GM12878 (cell line): ENCODE measurements around the gene SYNGAP1. TPM values are rescaled to one million over a fixed set of nuclear protein-coding genes. Genes with fewer than 3 reads are reported as not detected.
A peak's percentile ranks its signal among the peaks of the same experiment; 100 is the strongest.

Source experiments
- ATAC-seq: fragments of 200-7000 bp; cut with Tn5 transposase; 3 replicates; pipeline ENCODE4 v1.9.1; 2020; ENCODE audit warnings: mild to moderate bottlenecking, moderate library complexity
- BruUV-seq: library from RNA; stranded (reverse); fragments of 400-500 nt; replicated peaks from 2 replicates; lab custom pipeline; 2021; lab: Mats Ljungman, UMichigan
- CTCF ChIA-PET: fragments of 300-600 bp; sonication (Branson Sonifier 250); formaldehyde crosslinking; extraction: SDS; loops from one replicate; lab custom pipeline; 2021; ENCODE audit warnings: inconsistent platforms; lab: Yijun Ruan, JAX
- POLR2A ChIA-PET: fragments of 350-600 bp; formaldehyde crosslinking; extraction: SDS; loops from one replicate; lab custom pipeline; 2021; ENCODE audit warnings: inconsistent platforms; lab: Charles Lee
- RAD21 ChIA-PET: fragments of 300-600 bp; sonication (Branson Sonifier 250); formaldehyde crosslinking; loops from one replicate; lab custom pipeline; 2023; ENCODE audit warnings: antibody characterized with exemption; ENCODE audit not compliant: unreplicated experiment; lab: Charles Lee
- SMC1A ChIA-PET: fragments of 300-600 bp; sonication (Branson Sonifier 250); formaldehyde crosslinking; loops from one replicate; lab custom pipeline; 2023; ENCODE audit not compliant: unreplicated experiment, uncharacterized antibody; lab: Charles Lee
- DNase-seq: peaks from one replicate; pipeline ENCODE4 v3.0.0-alpha.2; 2011; ENCODE audit warnings: low read depth, low spot score
- FAIRE-seq: peaks from 3 replicates; lab custom pipeline; 2011; peaks lifted over from hg19 to GRCh38; lab: Jason Lieb, UNC
- H2AFZ ChIP-seq: 2 replicates; pipeline ENCODE4 v1.6.0; 2011; ENCODE audit warnings: low read depth, low read length, control low read depth; ENCODE audit not compliant: control insufficient read depth
- H3K27ac ChIP-seq: 2 replicates; pipeline ENCODE4 v1.5.1; 2011; ENCODE audit warnings: control low read depth; ENCODE audit not compliant: control insufficient read depth, insufficient read depth
- H3K27me3 ChIP-seq, 2 experiments: replicated peaks in 1 of 2; 2 replicates each; pipeline versions ENCODE4 v1.6.0 to v1.6.1; 2011; ENCODE audit warnings: low read length in 1 of 2; ENCODE audit not compliant: control insufficient read depth in 2 of 2, insufficient read depth in 2 of 2
- H3K36me3 ChIP-seq, 2 experiments: 2 replicates each; pipeline ENCODE4 v1.5.1; 2011; ENCODE audit warnings: low read length in 1 of 2; ENCODE audit not compliant: control insufficient read depth in 2 of 2, insufficient read depth in 2 of 2
- H3K4me1 ChIP-seq: 2 replicates; pipeline ENCODE4 v1.6.1; 2011; ENCODE audit warnings: mild to moderate bottlenecking, low read length, moderate library complexity, mixed read lengths; ENCODE audit not compliant: control insufficient read depth, insufficient read depth
- H3K4me2 ChIP-seq: 2 replicates; pipeline ENCODE4 v1.6.0; 2011; ENCODE audit warnings: control low read depth; ENCODE audit not compliant: control insufficient read depth, insufficient read depth
- H3K4me3 ChIP-seq: fragments of 200-600 bp; sonication (generic); 2 replicates; pipeline ENCODE4 v1.5.1; 2016
- H3K79me2 ChIP-seq: 2 replicates; pipeline ENCODE4 v1.6.0; 2011; ENCODE audit warnings: low read length; ENCODE audit not compliant: control insufficient read depth, insufficient read depth
- H3K9ac ChIP-seq: 2 replicates; pipeline ENCODE4 v1.8.0; 2011; ENCODE audit warnings: low read length, control low read depth, mixed read lengths; ENCODE audit not compliant: control insufficient read depth, insufficient read depth
- H3K9me3 ChIP-seq: replicated peaks from 3 replicates; pipeline ENCODE4 v1.5.1; 2011; ENCODE audit warnings: mild to moderate bottlenecking, low read length; ENCODE audit not compliant: control insufficient read depth, insufficient read depth
- H4K20me1 ChIP-seq: 2 replicates; pipeline ENCODE4 v1.6.0; 2011; ENCODE audit not compliant: control insufficient read depth, insufficient read depth
- GATAD2B ChIP-seq: fragments of 450-650 bp; conservative IDR thresholded peaks from 2 replicates; pipeline ENCODE4 v1.6.1; 2017; ENCODE audit warnings: low read depth, mild to moderate bottlenecking, moderate library complexity
- IKZF1 ChIP-seq: fragments of 450-650 bp; conservative IDR thresholded peaks from 2 replicates; pipeline ENCODE4 v1.6.1; 2017; ENCODE audit warnings: antibody characterized with exemption, mild to moderate bottlenecking
- IKZF2 ChIP-seq, 2 experiments: fragments of 450-650 bp; IDR thresholded peaks; 2 replicates each; pipeline ENCODE4 v1.6.1; 2017; ENCODE audit warnings: mild to moderate bottlenecking in 2 of 2, moderate library complexity in 2 of 2
- LARP7 ChIP-seq: fragments of 450-650 bp; IDR thresholded peaks from 2 replicates; pipeline ENCODE4 v1.6.1; 2017; ENCODE audit warnings: mild to moderate bottlenecking
- MTA2 ChIP-seq: fragments of 450-650 bp; IDR thresholded peaks from 2 replicates; pipeline ENCODE4 v1.6.1; 2016; ENCODE audit warnings: low read depth, mild to moderate bottlenecking, moderate library complexity
- NKRF ChIP-seq: fragments of 450-650 bp; conservative IDR thresholded peaks from 2 replicates; pipeline ENCODE4 v1.6.1; 2017; ENCODE audit warnings: mild to moderate bottlenecking, moderate library complexity
- RAD51 ChIP-seq: fragments of 450-650 bp; IDR thresholded peaks from 2 replicates; pipeline ENCODE4 v1.6.1; 2016; ENCODE audit warnings: moderate library complexity, mild to moderate bottlenecking, inconsistent platforms
- SMARCA5 ChIP-seq: fragments of 450-650 bp; IDR thresholded peaks from 2 replicates; pipeline ENCODE4 v1.6.1; 2017; ENCODE audit warnings: mild to moderate bottlenecking
- SUPT20H ChIP-seq: IDR thresholded peaks from 2 replicates; pipeline ENCODE4 v1.6.1; 2011; ENCODE audit warnings: low read depth, mild to moderate bottlenecking, low read length, moderate library complexity, borderline replicate concordance; ENCODE audit not compliant: control insufficient read depth
- ZBTB40 ChIP-seq: fragments of 450-650 bp; IDR thresholded peaks from 2 replicates; pipeline ENCODE4 v1.6.1; 2016; ENCODE audit warnings: mild to moderate bottlenecking, moderate library complexity, borderline replicate concordance
- ZNF384 ChIP-seq: IDR thresholded peaks from 2 replicates; pipeline ENCODE4 v1.6.1; 2012; ENCODE audit warnings: low read depth, mild to moderate bottlenecking, low read length, improper control_type of control experiment, borderline replicate concordance
- WGBS: methylation state at CpG from one replicate; pipeline ENCODE4 v1.1.6; 2016; ENCODE audit warnings: low lambda C conversion rate; ENCODE audit not compliant: insufficient replicate concordance, insufficient coverage; ENCODE audit errors: missing lambda C conversion rate; 5-methylcytosine and 5-hydroxymethylcytosine counted together
- in situ Hi-C: fragments of 300-500 bp; cut with MboI; formaldehyde crosslinking; loops from 9 replicates; pipeline ENCODE4 v1.14.3; 2018; ENCODE audit warnings: mixed read lengths
- intact Hi-C: fragments of 100-400 bp; cut with micrococcal nuclease; formaldehyde crosslinking; loops from one replicate; pipeline ENCODE4 v1.14.2; 2022; ENCODE audit not compliant: unreplicated experiment
- polyA plus RNA-seq, 11 experiments: library from polyadenylated mRNA; depleted of rRNA in 4 of 11; unstranded in 6 of 11; stranded (reverse) in 5 of 11; fragments of >200 nt; fragmentation: Nextera tagmentation in 4 of 11; fragmentation: Illumina TruSeq in 1 of 11; extraction: Ambion mirVana in 4 of 11; extraction: Trizol in 1 of 11; gene quantifications; 1 replicate in 1 of 11; 2 replicates in 10 of 11; pipeline versions ENCODE4 v1.2.1 to v1.2.3, GENCODE V29; 2011 to 2016; ENCODE audit warnings: inconsistent platforms in 2 of 11, missing spikeins in 2 of 11, low read depth in 1 of 11
- total RNA-seq, 4 experiments: library from RNA; depleted of rRNA in 3 of 4; stranded (reverse); fragments of >200 nt in 3 of 4; fragmentation: Illumina TruSeq in 1 of 4; extraction: Trizol in 1 of 4; gene quantifications; 2 replicates each; pipeline versions ENCODE4 v1.2.1 to v1.2.3, GENCODE V29; 2013 to 2021

The SYNGAP1 gene
- total and polyA plus RNA-seq, 10 of the 15 experiments (the other 5 are each of a cell fraction or from before 2014, with no cell fraction given): 0.05 to 9.2 (median 1.2) TPM

GRCh38 chr6:33390173-33390572 lies 29.7 kb upstream of the SYNGAP1 start (continued):
- TF ChIP-seq ZNF384: no peak
- TF ChIP-seq SUPT20H: no peak
- TF ChIP-seq LARP7: no peak
- TF ChIP-seq ZBTB40: no peak

GRCh38 chr6:33390767-33391277 lies 29.0 kb upstream of the SYNGAP1 start:
- no peaks in the 10 kb centered on the region for H3K9me3 ChIP-seq
- intact Hi-C loops: loop anchor here (2.0 to 5.0 kb wide), 3 partner anchors 28 to 114 kb away; partner anchors contain the start of genes B3GALT4 and CUTA
- POLR2A ChIA-PET: interaction anchor here (0.6 to 1.3 kb wide), 8 partner anchors 19 to 180 kb away, joined by 3 to 4 read pairs (median 3); partner anchors contain the start of genes CUTA and ZBTB9
- BruUV-seq: TSS peak; percentile 62
- H3K9ac ChIP-seq: no peak overlapping the region; the same call in 1 of the 2 replicates
- RAD21 ChIA-PET: interaction anchor here (1.0 kb wide), 1 partner anchor 35 kb away, joined by 11 read pairs; no protein-coding TSS in a partner anchor
- H3K4me3 ChIP-seq: peak overlapping the region; percentile 20; the same call in 1 of the 2 replicates
- peaks cover 0 to 2% of the 10 kb centered on the region in 2 experiments; a peak in 1 of 4 replicates for H3K36me3 ChIP-seq
- peak overlapping the region; percentile 95 for H2AFZ ChIP-seq
- CTCF ChIA-PET: interaction anchor here (0.6 to 1.7 kb wide), 24 partner anchors 10 to 320 kb away, joined by 3 to 19 read pairs (median 4); partner anchors contain the start of genes B3GALT4, SYNGAP1, ZBTB22 and ZBTB9
- TF ChIP-seq IKZF1: no peak
- peak; percentile 30; the same call in 1 of the 2 replicates for TF ChIP-seq NKRF
- no peak; the same call in 1 of the 2 replicates for TF ChIP-seq RAD51
- 0 out of 2 replicates have a peak, but pooled peaks have one; percentile 24 for TF ChIP-seq MTA2
- TF ChIP-seq SMARCA5: 0 out of 2 replicates have a peak, but pooled peaks have one; percentile 25
- TF ChIP-seq GATAD2B: 0 out of 2 replicates have a peak, but pooled peaks have one; percentile 2
- TF ChIP-seq IKZF2 (IDR thresholded peaks at IDR 0.05): peak in 1 of 2 experiments; percentile 87; a peak in 3 of 4 replicates
- H3K27ac ChIP-seq: peak overlapping the region; percentile 71
- H3K79me2 ChIP-seq: peaks cover 41% of the 10 kb centered on the region
- no peaks in the 10 kb centered on the region for H3K27me3 ChIP-seq
- WGBS: 55% methylated on average over 9 of the region's 9 CpGs
- SMC1A ChIA-PET: interaction anchor here (0.6 to 1.2 kb wide), 8 partner anchors 12 to 142 kb away, joined by 3 to 8 read pairs (median 4); partner anchors contain the start of genes RPS18, SYNGAP1 and VPS52
- ATAC-seq: no peak; the same call in 2 of the 3 replicates
- peaks cover 6% of the 10 kb centered on the region for H3K4me1 ChIP-seq
- in situ Hi-C loops: no loop called here
- no peak for FAIRE-seq
- peak overlapping the region; percentile 91 for H3K4me2 ChIP-seq
- DNase-seq: no peak
- no peaks in the 10 kb centered on the region for H4K20me1 ChIP-seq
